Muscle layer of duodenum (tissue), 2 donors: ENCODE results near the gene AOAH.
"Not testable (repeated sequence)": the region's sequence is repeated elsewhere in the genome, so short reads cannot be mapped to it uniquely, and the experiment has no call there.

ENCODE experiments used
- H3K27ac ChIP-seq: one replicate; pipeline ENCODE4 v1.7.0; 2013; ENCODE audit warnings: mild to moderate bottlenecking, low read length
- H3K27me3 ChIP-seq: one replicate; pipeline ENCODE4 v1.7.0; 2013; ENCODE audit warnings: low read depth, mild to moderate bottlenecking, control low read depth, low read length
- H3K36me3 ChIP-seq, 2 donors: one replicate each; pipeline ENCODE4 v1.7.0; 2013; ENCODE audit warnings: low read length in 2 of 2, control low read depth in 1 of 2, mild to moderate bottlenecking in 1 of 2; ENCODE audit not compliant: insufficient read depth in 2 of 2, control insufficient read depth in 1 of 2
- H3K4me1 ChIP-seq, 2 donors: one replicate each; pipeline ENCODE4 v1.7.0; 2013; ENCODE audit warnings: low read length in 2 of 2, mild to moderate bottlenecking in 2 of 2, control low read depth in 1 of 2, moderate library complexity in 1 of 2; ENCODE audit not compliant: insufficient read depth in 2 of 2, control insufficient read depth in 1 of 2
- H3K4me3 ChIP-seq, 2 donors: one replicate each; pipeline ENCODE4 v1.7.0; 2013; ENCODE audit warnings: low read length in 2 of 2, low read depth in 1 of 2, mild to moderate bottlenecking in 1 of 2
- H3K9me3 ChIP-seq, 2 donors: one replicate each; pipeline ENCODE4 v1.7.0; 2013; ENCODE audit warnings: low read length in 2 of 2, control low read depth in 1 of 2, mild to moderate bottlenecking in 1 of 2; ENCODE audit not compliant: control insufficient read depth in 1 of 2
- donor health status: healthy.

Gene AOAH

GRCh38 chr7:36491317-36491716, 233.0 kb downstream of the AOAH start:
- H3K27me3 ChIP-seq = no peaks in the 10 kb centered on the region
- H3K9me3 ChIP-seq = no peaks in the 10 kb centered on the region
- H3K36me3 ChIP-seq = no peaks in the 10 kb centered on the region

DNA sequence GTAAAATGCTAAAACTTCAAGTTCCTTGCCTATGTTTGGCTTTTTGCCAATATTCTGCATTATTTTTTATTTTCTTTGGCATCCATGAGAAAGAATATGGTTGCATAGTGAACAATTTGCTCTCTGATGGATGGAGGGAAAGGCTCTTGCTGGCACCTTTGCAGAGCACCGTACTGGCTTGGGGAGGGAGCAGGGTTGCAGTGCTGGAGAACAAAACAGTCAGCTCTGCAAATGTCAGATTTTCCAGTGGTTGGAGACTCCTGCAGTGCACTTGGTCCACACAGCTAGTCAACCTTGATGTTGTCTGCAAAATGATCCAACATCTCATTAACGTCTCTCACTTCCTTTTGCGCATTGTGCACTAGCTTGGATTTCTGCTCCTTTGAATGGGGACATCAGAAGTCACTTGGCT, 233.9 kb downstream of the AOAH start:
- Histone ChIP-seq H3K4me3 (no peak overlapping the region), H3K9me3 (no peaks in the 10 kb centered on the region), H3K36me3 (no peaks in the 10 kb centered on the region), H3K4me1 (no peaks in the 10 kb centered on the region), H3K27ac (no peak overlapping the region), H3K27me3 (no peaks in the 10 kb centered on the region)

More at GRCh38 chr7:36491317-36491716, 233.0 kb downstream of the AOAH start:
- Histone ChIP-seq H3K4me1 (no peaks in the 10 kb centered on the region), H3K4me3 (no peak overlapping the region), H3K27ac (no peak overlapping the region)

GRCh38 chr7:36488672-36489071, 235.6 kb downstream of the AOAH start:
- H3K27ac ChIP-seq, H3K4me1 ChIP-seq, H3K27me3 ChIP-seq, H3K36me3 ChIP-seq, H3K4me3 ChIP-seq, H3K9me3 ChIP-seq: not testable (repeated sequence)

DNA sequence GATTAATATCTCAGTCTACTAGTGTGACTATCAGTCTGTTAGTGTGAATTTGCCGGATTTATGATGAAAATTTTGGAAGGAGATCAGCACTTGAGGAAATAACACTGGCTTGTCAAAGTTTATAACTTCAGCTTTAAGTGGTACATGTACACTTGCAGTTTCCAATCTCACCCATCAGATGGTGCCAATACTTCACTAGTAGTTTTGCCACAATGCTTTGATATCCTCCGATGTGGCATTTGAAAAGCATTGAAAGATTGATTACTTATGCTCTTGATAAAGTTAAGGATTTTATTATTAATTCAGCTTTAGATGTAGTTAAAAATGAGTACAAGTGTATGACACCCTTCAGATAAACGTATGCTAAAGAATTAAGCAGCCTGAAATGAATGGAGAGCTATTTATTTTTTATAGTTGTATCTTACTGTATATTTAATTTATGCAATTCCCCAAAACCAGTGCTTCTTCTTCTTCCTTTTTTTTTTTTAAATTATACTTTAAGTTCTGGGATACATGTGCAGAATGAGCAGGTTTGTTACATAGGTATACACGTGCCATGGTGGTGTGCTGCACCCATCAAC, 236.4 kb downstream of the AOAH start:
- Histone ChIP-seq H3K9me3 (no peaks in the 10 kb centered on the region), H3K4me3 (no peak overlapping the region), H3K4me1 (no peaks in the 10 kb centered on the region)

GRCh38 chr7:36486336-36486735, 238.0 kb downstream of the AOAH start:
- Histone ChIP-seq H3K4me1 (no peaks in the 10 kb centered on the region), H3K36me3 (no peaks in the 10 kb centered on the region), H3K27ac (no peak overlapping the region), H3K27me3 (no peaks in the 10 kb centered on the region), H3K9me3 (no peaks in the 10 kb centered on the region), H3K4me3 (no peak overlapping the region)

More for the DNA sequence above, 236.4 kb downstream of the AOAH start:
- Histone ChIP-seq H3K27me3 (no peaks in the 10 kb centered on the region), H3K36me3 (no peaks in the 10 kb centered on the region), H3K27ac (no peak overlapping the region)

- H3K27ac ChIP-seq = no peak overlapping the region
Observed at GRCh38 chr7:36484265-36484664, 240.0 kb downstream of the AOAH start.

GRCh38 chr7:36483853-36484252, 240.4 kb downstream of the AOAH start:
- not testable (repeated sequence) for H3K27me3 ChIP-seq, H3K36me3 ChIP-seq, H3K9me3 ChIP-seq, H3K4me1 ChIP-seq, H3K27ac ChIP-seq, H3K4me3 ChIP-seq

More at GRCh38 chr7:36484265-36484664, 240.0 kb downstream of the AOAH start:
- H3K36me3 ChIP-seq = no peaks in the 10 kb centered on the region
- H3K4me1 ChIP-seq = no peaks in the 10 kb centered on the region
- H3K9me3 ChIP-seq = no peaks in the 10 kb centered on the region
- no peaks in the 10 kb centered on the region for H3K27me3 ChIP-seq
- H3K4me3 ChIP-seq = no peak overlapping the region

DNA sequence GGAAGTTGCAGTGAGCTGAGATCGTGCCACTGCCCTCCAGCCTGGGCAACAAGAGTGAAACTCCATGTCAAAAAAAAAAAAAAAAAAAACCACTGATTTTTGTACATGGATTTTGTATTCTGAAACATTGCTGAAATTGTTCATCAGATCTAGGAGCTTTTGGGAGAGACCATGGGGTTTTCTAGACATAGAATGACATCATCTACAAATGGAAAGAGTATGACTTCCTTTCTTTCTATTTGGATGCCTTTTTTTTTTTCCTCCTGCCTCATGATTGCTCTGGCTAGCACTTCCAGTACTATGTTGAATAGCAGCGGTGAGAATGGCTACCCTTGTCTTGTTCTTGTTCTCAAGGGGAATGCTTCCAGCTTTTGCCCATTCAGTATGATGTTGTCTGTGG, 245.5 kb downstream of the AOAH start:
- H3K27ac ChIP-seq = no peak overlapping the region

GRCh38 chr7:36475381-36475780, 248.9 kb downstream of the AOAH start:
- no peaks in the 10 kb centered on the region for H3K27me3 ChIP-seq
- H3K27ac ChIP-seq = no peak overlapping the region
- no peaks in the 10 kb centered on the region for H3K9me3 ChIP-seq
- no peaks in the 10 kb centered on the region for H3K4me1 ChIP-seq
- no peaks in the 10 kb centered on the region for H3K36me3 ChIP-seq
- H3K4me3 ChIP-seq = no peak overlapping the region

More for the DNA sequence above, 245.5 kb downstream of the AOAH start:
- Histone ChIP-seq H3K9me3 (no peaks in the 10 kb centered on the region), H3K36me3 (no peaks in the 10 kb centered on the region), H3K4me1 (no peaks in the 10 kb centered on the region), H3K4me3 (no peak overlapping the region), H3K27me3 (no peaks in the 10 kb centered on the region)

DNA sequence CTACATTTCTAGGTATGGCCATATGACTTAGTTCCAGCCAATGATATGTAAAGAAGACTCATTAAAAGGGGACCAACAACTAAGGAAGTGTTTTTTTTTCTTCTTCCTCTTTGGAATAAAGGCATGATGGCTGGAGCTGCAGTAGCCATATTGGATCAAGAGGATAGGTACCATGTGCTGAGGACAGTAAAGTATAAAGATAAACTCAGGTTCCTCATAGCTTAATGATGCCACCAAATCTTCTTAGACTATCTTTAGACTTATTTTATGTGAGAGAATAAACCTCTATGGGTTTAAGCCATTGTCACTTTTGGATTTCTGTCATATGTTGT, 249.3 kb downstream of the AOAH start:
- no peaks in the 10 kb centered on the region for H3K27me3 ChIP-seq
- no peaks in the 10 kb centered on the region for H3K9me3 ChIP-seq
- H3K4me3 ChIP-seq = no peak overlapping the region
- H3K36me3 ChIP-seq = no peaks in the 10 kb centered on the region
- H3K4me1 ChIP-seq = no peaks in the 10 kb centered on the region
- H3K27ac ChIP-seq = no peak overlapping the region

DNA sequence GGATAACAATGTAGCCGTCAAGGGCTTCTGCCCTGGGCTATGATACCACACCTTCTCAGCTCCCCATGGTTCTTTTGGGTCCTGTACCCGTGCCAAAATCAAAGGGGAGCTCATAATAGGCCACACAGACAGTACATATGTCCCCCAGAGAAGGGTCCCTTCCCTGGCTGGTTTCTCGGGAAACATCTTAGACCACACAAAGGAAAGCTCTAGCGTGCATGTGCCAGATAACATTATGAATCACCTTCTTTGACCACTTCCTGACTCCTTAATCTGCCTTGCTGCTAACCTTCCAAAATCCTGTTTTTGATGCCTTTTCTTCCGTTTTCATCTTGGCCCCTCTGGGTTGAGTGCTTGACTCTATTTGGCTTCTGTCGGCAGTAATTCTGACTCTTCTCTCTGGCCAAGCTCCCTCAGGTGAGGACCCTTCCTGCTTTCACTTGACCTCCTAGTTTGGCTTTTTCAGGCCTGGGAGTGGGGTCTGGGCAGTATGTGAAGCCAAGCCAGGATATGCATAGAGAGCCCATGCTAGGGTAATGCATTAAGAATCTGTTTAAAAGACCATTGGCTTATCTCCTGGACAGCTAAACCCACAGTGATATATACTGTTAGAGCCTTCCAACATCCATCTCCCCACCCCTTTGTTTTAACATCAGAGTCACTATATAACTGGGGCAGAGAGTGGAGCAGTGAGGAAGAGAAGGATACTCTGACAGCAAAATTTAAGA, 249.8 kb downstream of the AOAH start:
- H3K9me3 ChIP-seq = no peaks in the 10 kb centered on the region
- no peaks in the 10 kb centered on the region for H3K36me3 ChIP-seq
- H3K27ac ChIP-seq = no peak overlapping the region

More for the DNA sequence above, 249.8 kb downstream of the AOAH start:
- Histone ChIP-seq H3K4me1 (no peaks in the 10 kb centered on the region), H3K27me3 (no peaks in the 10 kb centered on the region), H3K4me3 (no peak overlapping the region)
